Measurements from ENCODE around the gene SMU1.

SMU1 gene

GRCh38 chr9:33076046-33077004 lies at the start of gene SMU1:
Gene SMU1 (minus strand): TSS chr9:33076674. CDS start chr9:33076608, 66 bp downstream.
- DNase-seq, result peak; percentile 98

- DNase-seq, result no peak
Observed at GRCh38 chr9:33125461-33125860, 49.0 kb upstream of the SMU1 start.

- no peak for DNase-seq
Observed at GRCh38 chr9:33124751-33125381, 48.4 kb upstream of the SMU1 start.

GRCh38 chr9:33124046-33124445 lies 47.6 kb upstream of the SMU1 start:
- DNase-seq, result no peak

- no peak for DNase-seq
Observed at GRCh38 chr9:33123407-33124031, 47.0 kb upstream of the SMU1 start.

GRCh38 chr9:33120620-33121019 lies 44.1 kb upstream of the SMU1 start:
- no peak for DNase-seq

- peak; percentile 51 for DNase-seq
Observed at GRCh38 chr9:33117796-33118195, 41.3 kb upstream of the SMU1 start.

- DNase-seq, result peak; percentile 49
Observed at GRCh38 chr9:33117306-33117705, 40.8 kb upstream of the SMU1 start.

GRCh38 chr9:33116860-33117259 lies 40.4 kb upstream of the SMU1 start:
- DNase-seq, result peak; percentile 65

- no peak for DNase-seq
Observed at GRCh38 chr9:33114746-33115145, 38.3 kb upstream of the SMU1 start.

- DNase-seq, result no peak
Observed at GRCh38 chr9:33113799-33114547, 37.5 kb upstream of the SMU1 start.

GRCh38 chr9:33112094-33112493 lies 35.6 kb upstream of the SMU1 start:
- no peak for DNase-seq

GRCh38 chr9:33111631-33112030 lies 35.2 kb upstream of the SMU1 start:
- no peak for DNase-seq

GRCh38 chr9:33110686-33111085 lies 34.2 kb upstream of the SMU1 start:
- no peak for DNase-seq

- no peak for DNase-seq
Observed at GRCh38 chr9:33109850-33110595, 33.5 kb upstream of the SMU1 start.

GRCh38 chr9:33109097-33109496 lies 32.6 kb upstream of the SMU1 start:
- no peak for DNase-seq

GRCh38 chr9:33108472-33108871 lies 32.0 kb upstream of the SMU1 start:
- no peak for DNase-seq

- DNase-seq, result no peak
Observed at GRCh38 chr9:33107762-33108161, 31.3 kb upstream of the SMU1 start.

GRCh38 chr9:33106827-33107621 lies 30.6 kb upstream of the SMU1 start:
- no peak for DNase-seq

GRCh38 chr9:33106372-33106771 lies 29.9 kb upstream of the SMU1 start:
- DNase-seq, result no peak

- no peak for DNase-seq
Observed at GRCh38 chr9:33105959-33106358, 29.5 kb upstream of the SMU1 start.

Data from MV-4-11 (cell line).